SJCRH30 (cell line): Measurements from ENCODE around the gene CDK4. TPM values are rescaled to one million over a fixed set of nuclear protein-coding genes. Genes with fewer than 3 reads are reported as not detected.

ENCODE experiments used
- DNase-seq, 2 experiments: peaks; one replicate each; pipeline ENCODE4 v3.0.0-alpha.2; 2015 to 2020
- H3K27ac ChIP-seq: fragments of 250-450 bp; sonication (Bioruptor Pico); 2 replicates; pipeline ENCODE4 v1.5.1; 2020; ENCODE audit warnings: mild to moderate bottlenecking, moderate library complexity
- H3K27me3 ChIP-seq: fragments of 250-450 bp; sonication (Bioruptor Pico); 2 replicates; pipeline ENCODE4 v1.5.1; 2020; ENCODE audit warnings: mild to moderate bottlenecking, moderate library complexity
- H3K36me3 ChIP-seq: fragments of 250-450 bp; sonication (Bioruptor Pico); 2 replicates; pipeline ENCODE4 v1.5.1; 2020; ENCODE audit warnings: mild to moderate bottlenecking, moderate library complexity
- H3K4me1 ChIP-seq: fragments of 250-450 bp; sonication (Bioruptor Pico); 2 replicates; pipeline ENCODE4 v1.5.1; 2020; ENCODE audit warnings: mild to moderate bottlenecking, moderate library complexity
- H3K4me3 ChIP-seq: fragments of 250-450 bp; sonication (Bioruptor Pico); 2 replicates; pipeline ENCODE4 v1.5.1; 2020; ENCODE audit warnings: mild to moderate bottlenecking, moderate library complexity
- H3K9me3 ChIP-seq: fragments of 250-450 bp; sonication (Bioruptor Pico); replicated peaks from 2 replicates; pipeline ENCODE4 v1.5.1; 2020; ENCODE audit warnings: mild to moderate bottlenecking, moderate library complexity
- total RNA-seq: library from RNA; depleted of rRNA; stranded (reverse); fragments of >200 nt; shearing (Covaris generic); gene quantifications from 2 replicates; pipeline ENCODE4 v1.2.3, GENCODE V29; 2014

Gene CDK4
- total RNA-seq, 1 experiment from 2014 or later, result 5,376 TPM

- Histone ChIP-seq H3K9me3 (no peaks in the 10 kb centered on the region), H3K4me3 (no peak overlapping the region), H3K36me3 (peaks cover 84% of the 10 kb centered on the region), H3K4me1 (peaks cover 6% of the 10 kb centered on the region), H3K27ac (no peak overlapping the region), H3K27me3 (no peaks in the 10 kb centered on the region)
- peak; percentile 65 to 68 for DNase-seq
Measured at GRCh38 chr12:57765698-57766463, 13.8 kb upstream of the CDK4 start.

GRCh38 chr12:57765003-57765697, 13.0 kb upstream of the CDK4 start:
- H3K4me1 ChIP-seq, result peaks cover 5% of the 10 kb centered on the region; the same call in 1 of the 2 replicates
- no peaks in the 10 kb centered on the region for H3K27me3 ChIP-seq
- H3K27ac ChIP-seq, result no peak overlapping the region
- no peaks in the 10 kb centered on the region for H3K9me3 ChIP-seq
- peak; percentile 64 to 74 for DNase-seq
- H3K4me3 ChIP-seq, result no peak overlapping the region
- peaks cover 81% of the 10 kb centered on the region for H3K36me3 ChIP-seq

GRCh38 chr12:57764662-57765002, 12.5 kb upstream of the CDK4 start:
- no peak overlapping the region for H3K4me3 ChIP-seq
- no peaks in the 10 kb centered on the region for H3K27me3 ChIP-seq
- DNase-seq, result peak; percentile 62 to 67

GRCh38 chr12:57763881-57764661, 12.0 kb upstream of the CDK4 start:
- no peaks in the 10 kb centered on the region for H3K9me3 ChIP-seq
- H3K27ac ChIP-seq, result no peak overlapping the region
- H3K4me1 ChIP-seq, result peaks cover 5% of the 10 kb centered on the region; the same call in 1 of the 2 replicates
- peak in 1 of 2 experiments; percentile 62 for DNase-seq
- H3K27me3 ChIP-seq, result no peaks in the 10 kb centered on the region
- H3K4me3 ChIP-seq, result no peak overlapping the region
- H3K36me3 ChIP-seq, result peaks cover 73% of the 10 kb centered on the region

More at GRCh38 chr12:57764662-57765002, 12.5 kb upstream of the CDK4 start:
- H3K9me3 ChIP-seq, result no peaks in the 10 kb centered on the region
- peaks cover 5% of the 10 kb centered on the region; the same call in 1 of the 2 replicates for H3K4me1 ChIP-seq
- no peak overlapping the region for H3K27ac ChIP-seq
- peaks cover 76% of the 10 kb centered on the region for H3K36me3 ChIP-seq

- peaks cover 59% of the 10 kb centered on the region for H3K36me3 ChIP-seq
- no peaks in the 10 kb centered on the region for H3K9me3 ChIP-seq
- peak in 1 of 2 experiments; percentile 60 for DNase-seq
- H3K4me1 ChIP-seq, result peaks cover 3% of the 10 kb centered on the region; the same call in 1 of the 2 replicates
- H3K27me3 ChIP-seq, result no peaks in the 10 kb centered on the region
- no peak overlapping the region for H3K4me3 ChIP-seq
- no peak overlapping the region for H3K27ac ChIP-seq
Measured at GRCh38 chr12:57762463-57762862, 10.4 kb upstream of the CDK4 start.

- H3K27me3 ChIP-seq, result no peaks in the 10 kb centered on the region
- H3K9me3 ChIP-seq, result no peaks in the 10 kb centered on the region
- no peak overlapping the region for H3K27ac ChIP-seq
- H3K36me3 ChIP-seq, result peaks cover 49% of the 10 kb centered on the region
- H3K4me3 ChIP-seq, result no peak overlapping the region
- DNase-seq, result peak; percentile 60 to 64
- peaks cover 1% of the 10 kb centered on the region for H3K4me1 ChIP-seq
Measured at GRCh38 chr12:57761391-57761998, 9.4 kb upstream of the CDK4 start.

- peak in 1 of 2 experiments; percentile 96 for DNase-seq
- Histone ChIP-seq H3K27me3 (no peaks in the 10 kb centered on the region), H3K4me3 (no peak overlapping the region), H3K4me1 (peaks cover 7% of the 10 kb centered on the region), H3K27ac (no peak overlapping the region), H3K36me3 (peaks cover 46% of the 10 kb centered on the region), H3K9me3 (no peaks in the 10 kb centered on the region)
Measured at GRCh38 chr12:57760347-57760982, 8.4 kb upstream of the CDK4 start.

GRCh38 chr12:57759360-57759980, 7.4 kb upstream of the CDK4 start:
- peaks cover 2% of the 10 kb centered on the region for H3K27me3 ChIP-seq
- peak; percentile 62 to 88 for DNase-seq
- H3K4me1 ChIP-seq, result peaks cover 9% of the 10 kb centered on the region
- peaks cover 38% of the 10 kb centered on the region for H3K36me3 ChIP-seq
- no peaks in the 10 kb centered on the region for H3K9me3 ChIP-seq
- H3K4me3 ChIP-seq, result no peak overlapping the region
- no peak overlapping the region for H3K27ac ChIP-seq

GRCh38 chr12:57758552-57759359, 6.6 kb upstream of the CDK4 start:
- Histone ChIP-seq H3K9me3 (no peaks in the 10 kb centered on the region), H3K27ac (no peak overlapping the region), H3K4me1 (peaks cover 11% of the 10 kb centered on the region), H3K36me3 (peaks cover 31% of the 10 kb centered on the region), H3K27me3 (peaks cover 7% of the 10 kb centered on the region), H3K4me3 (no peak overlapping the region)
- peak; percentile 68 to 71 for DNase-seq

GRCh38 chr12:57757771-57758170, 5.7 kb upstream of the CDK4 start:
- Histone ChIP-seq H3K27ac (no peak overlapping the region), H3K4me3 (no peak overlapping the region), H3K9me3 (no peaks in the 10 kb centered on the region), H3K4me1 (peaks cover 18% of the 10 kb centered on the region), H3K36me3 (peaks cover 21% of the 10 kb centered on the region), H3K27me3 (peaks cover 7% of the 10 kb centered on the region)
- peak in 1 of 2 experiments; percentile 59 for DNase-seq

- H3K27me3 ChIP-seq, result peaks cover 7% of the 10 kb centered on the region
- peaks cover 20% of the 10 kb centered on the region for H3K4me1 ChIP-seq
- H3K4me3 ChIP-seq, result peak overlapping the region; percentile 60
- no peaks in the 10 kb centered on the region for H3K9me3 ChIP-seq
- H3K36me3 ChIP-seq, result peaks cover 12% of the 10 kb centered on the region
- peak; percentile 93 to 96 for DNase-seq
- H3K27ac ChIP-seq, result no peak overlapping the region
Measured at GRCh38 chr12:57756406-57757341, 4.6 kb upstream of the CDK4 start.
